ENCODE data around the gene LCN12.

The LCN12 gene

GRCh38 chr9:136979769-136980587 lies 27.9 kb downstream of the LCN12 start:
- no peak for DNase-seq (ENCODE audit: low read depth)
- TF ChIP-seq POLR2A (IDR thresholded peaks at IDR 0.05; ENCODE audit: extremely low read depth, insufficient read length) (no peak), MAX (IDR thresholded peaks at IDR 0.05; ENCODE audit: low read depth, low read length) (no peak), CTCF (IDR thresholded peaks at IDR 0.05; ENCODE audit: low read depth, low read length) (no peak), MYC (IDR thresholded peaks at IDR 0.05; ENCODE audit: low read depth, low read length) (no peak)
- H3K4me3 ChIP-seq (ENCODE audit: low read depth, low read length), result no peak overlapping the region

GRCh38 chr9:136980669-136981478 lies 28.8 kb downstream of the LCN12 start:
- no peak for TF ChIP-seq MAX (IDR thresholded peaks at IDR 0.05; ENCODE audit: low read depth, low read length)
- no peak overlapping the region for H3K4me3 ChIP-seq (ENCODE audit: low read depth, low read length)
- no peak for DNase-seq (ENCODE audit: low read depth)

GRCh38 chr9:136981588-136982231 lies 29.6 kb downstream of the LCN12 start:
- no peak overlapping the region for H3K4me3 ChIP-seq (ENCODE audit: low read depth, low read length)
- no peak for TF ChIP-seq MYC (IDR thresholded peaks at IDR 0.05; ENCODE audit: low read depth, low read length)
- TF ChIP-seq CTCF (IDR thresholded peaks at IDR 0.05; ENCODE audit: low read depth, low read length), result no peak
- no peak for TF ChIP-seq MAX (IDR thresholded peaks at IDR 0.05; ENCODE audit: low read depth, low read length)
- no peak for TF ChIP-seq POLR2A (IDR thresholded peaks at IDR 0.05; ENCODE audit: extremely low read depth, insufficient read length)

GRCh38 chr9:136982232-136983051 lies 30.4 kb downstream of the LCN12 start, which contains the start of gene LCNL1:
TSS of gene LCNL1 (plus strand) at chr9:136982993. CDS start at chr9:136983587, 594 bp downstream.
- TF ChIP-seq MYC (IDR thresholded peaks at IDR 0.05; ENCODE audit: low read depth, low read length), result no peak
- no peak for TF ChIP-seq CTCF (IDR thresholded peaks at IDR 0.05; ENCODE audit: low read depth, low read length)
- TF ChIP-seq POLR2A (IDR thresholded peaks at IDR 0.05; ENCODE audit: extremely low read depth, insufficient read length), result no peak
- TF ChIP-seq MAX (IDR thresholded peaks at IDR 0.05; ENCODE audit: low read depth, low read length), result no peak
- no peak for DNase-seq (ENCODE audit: low read depth)
- H3K4me3 ChIP-seq (ENCODE audit: low read depth, low read length), result no peak within 1 kb of the TSS

More at GRCh38 chr9:136981588-136982231, 29.6 kb downstream of the LCN12 start:
- no peak for DNase-seq (ENCODE audit: low read depth)

- no peak for DNase-seq (ENCODE audit: low read depth)
- H3K4me3 ChIP-seq (ENCODE audit: low read depth, low read length), result no peak overlapping the region
- TF ChIP-seq CTCF (IDR thresholded peaks at IDR 0.05; ENCODE audit: low read depth, low read length) (no peak), POLR2A (IDR thresholded peaks at IDR 0.05; ENCODE audit: extremely low read depth, insufficient read length) (no peak), MYC (IDR thresholded peaks at IDR 0.05; ENCODE audit: low read depth, low read length) (no peak), MAX (IDR thresholded peaks at IDR 0.05; ENCODE audit: low read depth, low read length) (no peak)
Measured at GRCh38 chr9:136983167-136983566, 31.1 kb downstream of the LCN12 start.

Data from NB4 (cell line).